Measurements from ENCODE around the gene KRTAP3-3. TPM values are rescaled to one million over a fixed set of nuclear protein-coding genes. Genes with fewer than 3 reads are reported as not detected.
A peak's percentile ranks its signal among the peaks of the same experiment; 100 is the strongest.
"Not testable (repeated sequence)": the region's sequence is repeated elsewhere in the genome, so short reads cannot be mapped to it uniquely, and the experiment has no call there.

Gene KRTAP3-3
- not detected for total RNA-seq

DNA sequence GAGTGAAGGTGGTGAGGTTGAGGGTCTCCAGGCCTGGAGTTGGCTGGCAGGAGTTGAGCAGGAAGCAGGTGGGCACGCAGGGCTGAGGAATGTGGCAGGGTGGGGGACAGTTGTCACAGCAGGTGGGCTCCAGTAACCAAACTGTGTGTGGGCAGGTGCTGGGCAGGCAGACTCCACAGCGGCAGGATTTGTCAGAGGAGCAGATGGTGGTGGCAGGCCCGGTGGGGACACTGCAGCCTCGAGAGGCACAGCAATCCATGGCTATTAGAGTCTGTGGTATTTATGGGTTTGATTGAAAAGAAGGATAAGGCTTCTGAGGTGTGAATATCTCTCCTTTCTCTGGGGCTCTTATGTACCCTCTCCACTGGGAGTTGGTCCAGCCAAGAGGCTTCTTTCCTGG, at the start of gene KRTAP3-3:
KRTAP3-3 (minus strand) TSS at position 326 of the 400 bp plus-strand sequence; CDS start at position 259, 67 bp downstream.
- DNase-seq (ENCODE audit: low spot score), result no peak

DNA sequence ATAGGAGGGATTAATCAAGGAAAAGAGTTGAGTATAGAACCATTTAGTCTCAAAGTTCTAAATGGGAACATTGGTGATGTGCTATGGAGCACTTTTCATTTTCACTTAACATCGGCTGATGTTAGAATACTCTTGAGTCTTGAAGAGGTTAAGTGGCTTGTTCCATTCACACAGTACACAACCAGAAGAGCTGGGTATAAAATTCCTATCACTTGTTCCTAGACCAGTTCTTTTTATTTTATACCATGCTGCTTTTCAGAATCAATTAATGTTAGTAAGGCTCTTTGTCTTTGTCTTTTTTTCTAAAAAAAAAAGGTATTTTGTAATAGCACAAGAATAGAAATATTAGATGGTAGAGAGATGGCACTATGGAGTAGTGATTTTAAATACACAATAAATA, 49.0 kb upstream of the KRTAP3-3 start:
- DNase-seq (ENCODE audit: low spot score), result no peak

DNA sequence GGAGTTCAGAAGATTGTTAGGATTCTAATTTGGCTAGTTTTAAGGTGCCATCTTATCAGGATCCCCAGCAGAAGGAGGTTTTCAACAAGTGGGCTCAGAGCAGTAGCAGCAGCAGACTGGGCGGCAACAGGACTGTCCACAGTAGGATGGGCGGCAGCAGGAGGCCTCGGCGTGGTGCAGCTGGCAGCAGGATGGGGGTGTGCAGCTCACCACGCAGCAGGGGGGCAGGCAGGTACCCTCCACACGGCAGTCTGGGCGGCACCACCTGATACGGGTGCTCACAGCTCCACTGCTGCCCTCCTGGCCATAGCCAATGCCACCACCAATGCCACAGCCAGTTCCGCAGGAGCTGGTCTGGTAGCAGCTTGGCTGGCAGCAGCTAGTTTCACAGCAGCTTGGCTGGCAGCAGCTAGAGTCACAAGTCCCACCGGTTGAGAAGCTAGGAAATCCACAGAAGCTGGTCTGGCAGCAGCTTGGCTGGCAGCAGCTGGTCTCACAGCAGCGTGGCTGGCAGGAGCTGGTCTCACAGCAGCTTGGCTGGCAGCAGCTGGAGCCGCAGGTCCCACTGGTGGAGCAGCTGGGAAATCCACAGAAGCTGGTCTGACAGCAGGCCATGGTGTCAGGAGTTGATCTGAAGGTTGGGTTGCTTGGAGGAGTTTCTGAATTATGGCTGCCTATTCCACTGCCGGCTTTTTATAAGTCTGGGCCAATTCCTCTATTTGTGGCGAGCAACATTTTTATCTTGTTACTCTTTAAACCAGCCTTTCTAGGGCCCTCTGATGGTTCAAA, 47.0 kb upstream of the KRTAP3-3 start, which contains the start of gene KRTAP1-1:
KRTAP1-1 (minus strand) TSS at position 668 of the 789 bp plus-strand sequence; CDS start at position 615, 53 bp downstream.
- DNase-seq (ENCODE audit: low spot score), result peak; percentile 46

DNA sequence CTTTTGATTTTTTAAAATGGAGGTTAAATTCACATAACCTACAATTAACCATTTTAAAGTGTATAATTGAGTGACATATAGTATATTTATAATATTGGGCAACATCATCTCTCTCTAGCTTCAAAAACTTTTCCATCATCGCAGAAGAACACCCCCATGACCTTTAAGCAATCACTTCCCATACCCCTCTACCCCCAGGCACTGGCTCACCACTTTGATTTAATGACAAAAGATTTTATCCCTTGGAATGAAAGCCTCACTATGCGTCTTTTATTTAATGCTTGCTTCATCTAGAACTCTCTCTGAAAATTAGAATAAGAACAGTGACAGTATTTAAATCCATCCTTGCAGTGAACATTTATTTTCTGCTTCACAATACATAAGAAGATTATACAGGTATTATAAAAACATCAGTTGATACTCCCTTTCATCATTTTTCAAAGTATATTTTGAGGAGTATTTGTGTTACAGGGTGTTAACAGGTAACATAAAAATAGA, 43.9 kb upstream of the KRTAP3-3 start:
- DNase-seq (ENCODE audit: low spot score), result no peak

DNA sequence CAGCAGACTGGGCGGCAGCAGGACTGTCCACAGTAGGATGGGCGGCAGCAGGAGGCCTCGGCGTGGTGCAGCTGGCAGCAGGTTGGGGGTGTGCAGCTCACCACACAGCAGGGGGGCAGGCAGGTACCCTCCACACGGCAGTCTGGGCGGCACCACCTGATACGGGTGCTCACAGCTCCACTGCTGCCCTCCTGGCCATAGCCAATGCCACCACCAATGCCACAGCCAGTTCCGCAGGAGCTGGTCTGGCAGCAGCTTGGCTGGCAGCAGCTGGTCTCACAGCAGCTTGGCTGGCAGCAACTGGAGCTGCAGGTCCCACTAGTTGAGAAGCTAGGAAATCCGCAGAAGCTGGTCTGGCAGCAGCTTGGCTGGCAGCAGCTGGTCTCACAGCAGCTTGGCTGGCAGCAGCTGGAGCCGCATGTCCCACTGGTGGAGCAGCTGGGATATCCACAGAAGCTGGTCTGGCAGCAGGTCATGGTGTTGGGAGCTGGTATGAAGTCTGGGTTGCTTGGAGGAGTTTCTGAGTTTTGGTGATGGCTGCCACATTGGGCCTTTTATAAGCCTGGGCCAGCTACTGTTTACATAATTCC, 40.5 kb upstream of the KRTAP3-3 start, which contains the start of gene KRTAP1-3:
KRTAP1-3 (minus strand) TSS at position 529 of the 590 bp plus-strand sequence; CDS start at position 476, 53 bp downstream.
- not testable (repeated sequence) for DNase-seq (ENCODE audit: low spot score)

DNA sequence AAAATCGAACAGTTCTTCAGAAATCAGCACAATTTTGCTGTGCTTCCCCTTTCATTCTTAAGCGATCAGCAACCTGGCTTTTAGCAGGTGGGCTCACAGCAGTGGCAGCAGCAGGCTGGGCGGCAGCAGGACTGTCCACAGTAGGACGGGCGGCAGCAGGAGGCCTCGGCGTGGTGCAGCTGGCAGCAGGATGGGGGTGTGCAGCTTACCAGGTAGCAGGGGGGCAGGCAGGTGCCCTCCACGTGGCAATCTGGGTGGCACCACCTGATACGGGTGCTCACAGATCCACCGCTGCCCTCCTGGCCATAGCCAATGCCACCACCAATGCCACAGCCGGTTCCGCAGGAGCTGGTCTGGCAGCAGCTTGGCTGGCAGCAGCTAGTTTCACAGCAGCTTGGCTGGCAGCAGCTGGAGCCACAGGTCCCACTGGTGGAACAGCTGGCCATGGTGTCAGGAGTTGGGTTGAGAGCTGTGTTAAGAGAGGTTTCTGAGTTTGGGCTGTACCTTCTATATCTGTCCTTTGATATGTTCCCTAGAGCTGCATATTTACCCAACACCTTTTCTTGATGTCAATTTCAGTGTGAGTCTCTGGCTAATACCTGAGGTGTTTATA, 35.8 kb upstream of the KRTAP3-3 start, which contains the start of gene KRTAP1-4:
KRTAP1-4 (minus strand) TSS at position 563 of the 613 bp plus-strand sequence; CDS start at position 446, 117 bp downstream.
- no peak for DNase-seq (ENCODE audit: low spot score)

DNA sequence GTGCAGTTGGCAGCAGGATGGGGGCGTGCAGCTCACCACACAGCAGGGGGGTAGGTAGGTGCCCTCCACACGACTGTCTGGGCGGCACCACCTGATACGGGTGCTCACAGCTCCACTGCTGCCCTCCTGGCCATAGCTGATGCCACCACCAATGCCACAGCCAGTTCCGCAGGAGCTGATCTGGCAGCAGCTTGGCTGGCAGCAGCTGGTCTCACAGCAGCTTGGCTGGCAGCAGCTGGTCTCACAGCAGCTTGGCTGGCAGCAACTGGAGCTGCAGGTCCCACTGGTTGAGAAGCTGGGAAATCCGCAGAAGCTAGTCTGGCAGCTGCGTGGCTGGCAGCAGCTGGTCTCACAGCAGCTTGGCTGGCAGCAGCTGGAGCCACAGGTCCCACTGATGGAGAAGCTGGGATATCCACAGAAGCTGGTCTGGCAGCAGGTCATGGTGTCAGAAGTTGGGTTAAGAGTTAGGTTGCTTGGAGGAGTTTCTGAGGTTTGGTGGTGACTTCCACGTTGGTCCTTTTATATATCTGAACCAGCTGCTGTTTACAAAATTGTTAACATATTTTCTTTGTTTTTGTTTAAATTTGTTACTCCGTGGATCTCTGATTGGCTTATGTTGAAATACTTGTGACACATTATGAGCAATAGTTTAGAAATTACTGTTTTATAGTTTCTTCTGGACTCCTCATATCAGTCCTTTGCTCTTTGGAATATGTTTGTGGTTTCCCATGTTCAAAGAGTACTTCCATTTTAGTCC, 32.9 kb upstream of the KRTAP3-3 start, which contains the start of gene KRTAP1-5:
KRTAP1-5 (minus strand) TSS at position 494 of the 757 bp plus-strand sequence; CDS start at position 441, 53 bp downstream.
- DNase-seq (ENCODE audit: low spot score), result no peak

DNA sequence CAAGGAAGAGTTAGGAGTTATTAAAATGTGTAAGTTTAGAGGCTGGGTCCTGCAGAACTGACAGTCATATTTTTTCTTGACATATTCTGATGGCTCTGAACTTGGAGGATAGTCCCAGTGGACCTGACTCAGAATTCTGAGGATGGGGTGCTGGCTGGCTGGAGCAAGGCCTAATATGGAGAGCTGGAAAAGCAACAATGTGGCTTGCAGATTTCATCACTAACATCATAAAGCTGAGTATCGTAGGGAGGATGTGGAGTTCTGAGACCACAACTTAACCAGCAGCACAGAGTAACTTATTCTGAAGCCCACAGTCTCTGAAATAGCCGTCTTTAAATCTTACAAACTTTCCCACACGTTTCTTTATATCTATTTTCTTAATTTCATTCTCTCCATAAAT, 30.7 kb upstream of the KRTAP3-3 start:
- DNase-seq (ENCODE audit: low spot score), result no peak

DNA sequence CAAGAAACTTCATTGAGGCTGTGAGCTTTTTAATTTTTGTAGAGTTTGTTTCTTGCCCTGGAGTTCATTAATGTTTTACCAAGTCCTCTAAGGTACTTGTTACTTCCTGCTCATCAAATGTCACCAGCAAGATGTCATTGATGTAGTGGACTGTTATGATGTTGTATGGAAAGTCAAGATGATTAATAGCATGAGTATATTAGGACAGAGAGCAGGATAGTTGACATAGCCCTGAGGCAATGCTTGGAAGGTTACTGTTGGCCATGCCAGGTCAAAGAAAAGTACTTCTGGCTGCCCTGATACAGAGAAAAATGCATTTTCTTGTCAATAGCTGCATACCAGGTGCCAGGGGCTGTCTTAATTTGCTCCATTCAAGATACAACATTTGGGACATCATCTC, 26.4 kb upstream of the KRTAP3-3 start:
- no peak for DNase-seq (ENCODE audit: low spot score)

DNA sequence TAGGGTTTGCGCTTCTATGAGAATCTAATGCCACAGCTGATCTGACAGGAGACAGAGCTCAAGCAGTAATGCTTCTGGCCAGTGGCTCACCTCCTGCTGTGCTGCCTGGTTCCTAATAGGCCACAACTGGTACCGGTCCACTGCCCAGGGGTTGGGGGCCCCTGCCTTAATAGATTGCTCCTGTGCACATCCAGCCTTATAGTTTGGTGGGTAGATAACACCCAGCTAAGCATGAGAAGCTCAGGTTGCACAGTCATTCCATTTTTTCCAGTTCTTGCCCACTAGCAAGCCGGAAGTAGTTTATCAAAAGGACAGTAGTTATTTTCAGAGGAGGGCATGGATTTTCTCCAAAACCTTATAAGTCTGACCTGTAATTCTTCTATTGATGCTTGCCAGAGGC, 25.5 kb upstream of the KRTAP3-3 start:
- DNase-seq (ENCODE audit: low spot score), result no peak

DNA sequence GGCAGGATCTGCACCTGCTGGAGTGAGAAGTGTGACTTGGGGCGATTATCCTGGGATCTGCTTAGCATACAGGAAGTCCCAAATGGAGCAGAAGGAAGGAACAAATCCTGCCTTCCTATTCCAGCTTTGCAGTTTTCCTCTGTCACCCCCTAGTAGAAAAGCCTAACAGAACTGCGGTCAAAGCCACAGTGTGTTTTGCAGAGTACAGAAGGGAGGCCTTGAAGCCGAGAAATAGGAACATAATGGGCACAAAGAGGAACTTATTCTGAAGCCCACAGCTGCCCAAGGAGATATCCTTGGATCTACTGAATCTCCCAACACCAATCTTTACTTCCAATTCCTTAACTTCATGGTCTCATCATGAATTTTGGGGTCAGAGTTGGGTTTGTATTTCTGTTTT, 24.6 kb upstream of the KRTAP3-3 start:
- DNase-seq (ENCODE audit: low spot score), result no peak

DNA sequence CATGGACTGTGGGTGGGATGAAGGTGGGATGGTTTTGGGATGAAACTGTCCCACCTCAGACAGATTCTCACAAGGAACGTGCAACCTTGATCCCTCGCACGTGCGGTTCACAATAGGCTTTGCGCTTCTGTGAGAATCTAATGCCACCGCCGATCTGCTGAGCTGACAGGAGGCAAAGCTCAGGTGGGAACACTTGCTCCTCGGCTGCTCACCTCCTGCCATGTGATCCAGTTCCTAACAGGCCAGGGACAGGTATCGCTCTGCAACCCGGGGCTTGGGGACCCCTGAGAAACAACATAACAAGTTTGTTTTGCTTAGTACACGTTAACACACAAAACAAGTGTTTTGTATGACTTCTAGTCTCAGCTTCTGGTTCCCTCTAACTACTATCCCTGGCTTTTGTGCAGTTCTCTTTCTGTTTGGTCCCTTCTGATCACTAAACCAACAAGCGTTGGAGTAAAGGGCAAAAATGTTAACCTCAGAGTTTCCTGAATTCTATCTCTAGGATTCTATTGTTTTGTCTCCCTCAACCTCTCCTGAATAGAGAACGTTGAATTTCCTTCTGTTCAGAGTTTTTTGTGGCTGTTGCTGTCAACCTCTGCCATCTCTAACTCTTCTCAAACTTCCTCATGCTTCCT, 22.7 kb upstream of the KRTAP3-3 start:
- no peak for DNase-seq (ENCODE audit: low spot score)

DNA sequence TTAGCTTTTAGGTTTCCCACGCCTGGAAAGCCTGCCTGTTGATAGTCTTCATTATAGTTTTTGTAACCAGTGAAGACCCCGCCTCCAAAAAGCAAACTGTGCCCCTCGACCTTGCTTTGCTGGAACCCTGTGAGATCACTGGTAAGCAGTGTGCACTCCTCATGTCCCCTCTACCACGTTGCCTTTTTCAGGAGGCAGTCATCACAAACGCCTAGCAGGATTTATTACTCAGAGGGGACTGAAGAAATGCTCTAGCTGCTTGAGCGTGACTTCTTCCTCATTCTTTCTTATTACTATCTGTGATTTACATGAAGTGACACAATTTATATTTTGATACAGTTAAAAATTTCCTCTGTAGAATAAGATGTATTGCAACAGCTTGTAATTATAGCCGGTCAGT, 21.5 kb upstream of the KRTAP3-3 start:
- no peak for DNase-seq (ENCODE audit: low spot score)

DNA sequence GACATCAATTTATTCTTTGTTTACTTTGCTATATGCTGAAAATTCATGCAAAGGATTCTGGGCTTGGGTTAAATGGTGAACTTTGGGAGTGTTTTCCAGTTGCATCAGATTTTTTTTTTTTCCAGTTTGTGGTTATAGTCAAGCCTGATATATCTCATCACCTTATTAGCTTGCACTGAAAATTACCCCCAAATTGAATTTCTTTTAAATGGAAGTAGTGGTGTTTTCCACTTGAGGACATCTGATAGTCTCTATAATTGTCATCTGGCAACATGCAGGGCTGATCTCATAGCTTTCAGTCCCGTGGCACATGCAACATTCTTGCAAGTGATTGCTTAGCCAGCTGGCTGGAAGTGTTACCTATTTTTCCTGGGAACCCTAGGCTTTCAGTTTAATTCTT, 19.6 kb upstream of the KRTAP3-3 start:
- DNase-seq (ENCODE audit: low spot score), result no peak

DNA sequence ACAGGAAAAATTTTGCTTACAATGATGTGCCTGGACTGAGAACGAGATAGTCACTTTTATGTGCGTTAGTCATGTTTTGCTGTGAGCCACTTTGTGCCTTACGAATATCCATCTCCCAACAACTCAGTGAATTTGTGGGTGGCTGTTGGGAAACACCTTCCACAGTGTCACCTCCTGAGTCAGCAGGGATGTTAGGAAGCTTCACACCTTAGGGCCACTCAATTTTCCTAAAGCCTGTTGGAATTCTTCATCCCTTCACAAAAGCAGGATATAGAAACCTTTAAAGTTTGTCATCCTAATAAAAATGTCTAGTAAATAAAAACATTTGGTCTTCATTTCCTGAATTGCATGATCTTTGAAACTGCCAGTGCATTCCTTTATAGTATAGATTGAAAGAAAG, 19.2 kb upstream of the KRTAP3-3 start:
- no peak for DNase-seq (ENCODE audit: low spot score)

DNA sequence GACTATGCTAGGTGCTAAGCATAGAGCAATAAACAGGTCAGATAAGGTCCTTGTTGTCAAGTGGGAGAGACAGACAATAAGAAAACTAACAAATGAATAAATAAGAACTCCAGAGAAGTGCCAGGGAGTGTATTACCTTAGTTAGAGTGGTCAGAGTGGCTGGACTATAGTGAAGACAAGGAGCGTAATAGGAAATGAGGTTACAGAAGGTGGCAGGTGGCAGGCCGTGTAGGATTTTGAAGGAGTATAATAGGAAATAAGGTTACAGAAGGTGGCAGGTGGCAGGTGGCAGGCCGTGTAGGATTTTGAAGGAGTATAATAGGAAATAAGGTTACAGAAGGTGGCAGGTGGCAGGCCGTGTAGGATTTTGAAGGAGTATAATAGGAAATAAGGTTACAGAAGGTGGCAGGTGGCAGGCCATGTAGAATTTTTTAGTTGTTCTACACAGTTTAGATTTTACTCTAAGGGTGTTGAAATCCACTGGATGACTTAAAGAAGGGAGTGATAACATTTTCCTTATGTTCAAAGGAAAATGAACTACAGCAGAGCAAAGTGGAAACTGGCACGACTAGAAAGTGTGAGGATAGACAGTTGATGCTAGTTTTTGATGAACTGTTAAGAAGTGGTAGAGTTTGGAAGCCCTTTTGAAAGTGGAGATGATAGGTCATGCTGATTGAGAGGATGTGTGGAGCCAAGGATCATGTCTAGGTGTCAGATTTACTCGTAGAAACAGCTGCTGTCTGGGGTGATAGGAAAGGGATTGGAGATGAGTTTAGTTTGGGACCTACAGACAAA, 18.6 kb upstream of the KRTAP3-3 start:
- DNase-seq (ENCODE audit: low spot score), result no peak

DNA sequence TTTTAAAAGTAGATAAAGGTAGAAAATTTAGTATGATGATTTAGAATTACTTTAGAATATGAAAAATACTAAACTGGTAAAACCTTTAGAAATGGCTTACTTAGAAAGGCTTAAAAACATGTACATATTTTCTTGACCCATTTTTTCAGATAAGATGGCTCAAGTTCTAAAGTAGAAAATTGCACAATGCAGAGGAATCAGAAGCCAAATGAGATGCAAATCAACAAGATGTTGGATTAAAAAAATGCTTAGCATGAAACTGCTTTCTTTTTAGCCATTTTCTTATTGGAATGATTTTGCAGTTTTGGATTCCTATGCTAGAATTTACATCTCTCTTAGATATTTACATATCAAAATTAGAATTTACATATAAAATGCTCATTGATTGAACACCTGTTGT, 16.5 kb upstream of the KRTAP3-3 start:
- no peak for DNase-seq (ENCODE audit: low spot score)

DNA sequence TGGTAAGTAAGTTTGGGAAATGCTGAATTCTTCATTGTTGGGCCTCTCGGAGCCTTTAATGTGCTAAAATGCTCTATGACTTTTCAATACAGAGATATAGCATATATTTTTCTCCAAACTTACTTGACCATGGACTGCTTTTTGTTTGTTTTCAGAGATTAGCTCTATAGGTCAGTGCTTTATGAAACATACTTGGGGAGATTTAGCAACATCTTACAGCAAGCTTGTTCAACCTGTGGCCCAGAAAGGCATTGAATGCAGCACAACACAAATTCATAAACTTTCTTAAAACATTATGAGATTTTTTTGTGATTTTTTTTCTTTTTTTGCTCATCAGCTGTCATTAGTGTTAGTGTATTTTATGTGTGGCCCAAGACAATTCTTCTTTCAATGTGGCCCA, 16.0 kb upstream of the KRTAP3-3 start:
- no peak for DNase-seq (ENCODE audit: low spot score)

DNA sequence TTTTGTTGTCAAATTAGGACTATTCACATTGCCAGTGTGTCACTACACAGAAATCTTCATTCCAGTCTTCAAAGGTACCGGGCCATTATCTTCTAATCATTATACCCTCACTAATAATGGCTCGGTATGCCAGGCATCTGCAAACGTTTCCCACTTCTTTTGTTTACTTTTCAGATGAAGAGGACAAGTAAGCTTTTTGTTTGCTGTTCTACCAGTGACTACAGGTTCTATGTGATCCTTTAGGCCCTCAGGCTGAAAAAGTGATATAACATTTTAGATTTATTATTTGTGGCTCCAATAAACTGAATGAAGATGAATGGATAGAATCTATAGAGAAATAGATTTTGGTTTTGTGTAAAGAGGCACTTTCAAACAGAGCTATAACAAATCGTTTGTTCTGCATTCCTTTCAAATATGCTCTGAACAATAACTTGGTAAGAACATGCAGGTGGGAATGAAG, 15.4 kb upstream of the KRTAP3-3 start:
- DNase-seq (ENCODE audit: low spot score), result no peak

DNA sequence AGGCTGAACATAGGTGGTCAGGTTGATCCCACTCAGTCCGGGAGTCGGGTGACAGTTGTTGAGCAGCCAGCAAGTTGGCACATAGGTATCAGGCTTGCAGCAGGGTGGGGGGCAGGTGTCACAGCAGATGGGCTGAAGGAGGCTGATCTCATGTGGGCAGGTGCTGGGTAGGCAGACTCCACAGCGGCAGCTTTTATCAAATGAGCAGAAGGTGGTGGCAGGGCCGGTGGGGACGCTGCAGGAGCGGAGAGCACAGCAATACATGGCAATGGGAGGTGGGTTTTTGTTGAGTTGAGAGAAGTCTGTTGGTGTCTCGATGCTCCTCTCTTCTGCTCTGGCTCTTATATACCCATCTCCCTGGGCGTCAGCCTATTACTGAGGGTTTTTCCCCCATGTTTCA, 14.8 kb upstream of the KRTAP3-3 start, which contains the start of gene KRTAP3-1:
KRTAP3-1 (minus strand) TSS at position 318 of the 400 bp plus-strand sequence; CDS start at position 264, 54 bp downstream.
- DNase-seq (ENCODE audit: low spot score), result no peak
